HG02870 (cell line): ENCODE measurements around the gene PUDP.
A peak's percentile ranks its signal among the peaks of the same experiment; 100 is the strongest.

Experiments
- ATAC-seq: cut with Tn5 transposase; IDR thresholded peaks from one replicate; pipeline ENCODE4 v1.9.1; 2021; ENCODE audit warnings: mild to moderate bottlenecking, moderate library complexity; ENCODE audit not compliant: unreplicated experiment

The PUDP gene

GRCh38 chrX:7147413-7147977 lies 458 bp downstream of the PUDP start, which contains the start of gene STS:
Gene STS (plus strand): TSS chrX:7147712. CDS start chrX:7253200, 105,488 bp downstream.
- peak; percentile 30 for ATAC-seq

- peak; percentile 5 for ATAC-seq
Measured at GRCh38 chrX:7146703-7147412, 1.1 kb downstream of the PUDP start.

- ATAC-seq: no peak
Measured at GRCh38 chrX:7146020-7146702, 1.8 kb downstream of the PUDP start.

GRCh38 chrX:7145454-7145853 lies 2.5 kb downstream of the PUDP start:
- no peak for ATAC-seq

GRCh38 chrX:7143941-7144525 lies 3.9 kb downstream of the PUDP start:
- no peak for ATAC-seq

GRCh38 chrX:7143076-7143475 lies 4.9 kb downstream of the PUDP start:
- no peak for ATAC-seq

GRCh38 chrX:7139202-7140081 lies 8.5 kb downstream of the PUDP start:
- no peak for ATAC-seq

- no peak for ATAC-seq
Measured at GRCh38 chrX:7134981-7135380, 13.0 kb downstream of the PUDP start.

GRCh38 chrX:7133050-7133440 lies 14.9 kb downstream of the PUDP start:
- peak; percentile 2 for ATAC-seq

GRCh38 chrX:7132335-7133049 lies 15.5 kb downstream of the PUDP start:
- peak; percentile 90 for ATAC-seq

- ATAC-seq: no peak
Measured at GRCh38 chrX:7131621-7132020, 16.3 kb downstream of the PUDP start.

GRCh38 chrX:7127056-7127455 lies 20.9 kb downstream of the PUDP start:
- ATAC-seq: no peak

- no peak for ATAC-seq
Measured at GRCh38 chrX:7120878-7121219, 27.1 kb downstream of the PUDP start.

- no peak for ATAC-seq
Measured at GRCh38 chrX:7119950-7120877, 27.7 kb downstream of the PUDP start.

GRCh38 chrX:7117587-7117986 lies 30.4 kb downstream of the PUDP start:
- peak; percentile 38 for ATAC-seq

- no peak for ATAC-seq
Measured at GRCh38 chrX:7116081-7116480, 31.9 kb downstream of the PUDP start.

- peak; percentile 59 for ATAC-seq
Measured at GRCh38 chrX:7115557-7115956, 32.4 kb downstream of the PUDP start.

- no peak for ATAC-seq
Measured at GRCh38 chrX:7112071-7112470, 35.9 kb downstream of the PUDP start.

- ATAC-seq: no peak
Measured at GRCh38 chrX:7111518-7111917, 36.4 kb downstream of the PUDP start.
